K562 (cell line): ENCODE measurements around the gene MYBPHL. TPM values are rescaled to one million over a fixed set of nuclear protein-coding genes. Genes with fewer than 3 reads are reported as not detected.

Experiments used
- ELF2 ChIP-seq: fragments of 250-450 bp; sonication (Bioruptor Pico); IDR thresholded peaks from 2 replicates; pipeline ENCODE4 v1.5.0; 2021; ENCODE audit warnings: mild to moderate bottlenecking
- HNRNPLL ChIP-seq: fragments of 200-400 bp; formaldehyde crosslinking; IDR thresholded peaks from 2 replicates; pipeline ENCODE4 v1.6.1; 2017; ENCODE audit warnings: low read length, low read depth, mild to moderate bottlenecking; ENCODE audit not compliant: poor library complexity, severe bottlenecking
- MAFK ChIP-seq: IDR thresholded peaks from 2 replicates; pipeline ENCODE4 v1.6.1; 2011; ENCODE audit warnings: low read length, improper control_type of control experiment
- MTA2 ChIP-seq: fragments of 450-650 bp; IDR thresholded peaks from 2 replicates; pipeline ENCODE4 v1.6.1; 2016; ENCODE audit warnings: low read depth
- POU5F1 ChIP-seq: fragments of 150-350 bp; IDR thresholded peaks from 2 replicates; pipeline ENCODE4 v1.6.1; 2014; ENCODE audit warnings: borderline replicate concordance, low read length, low read depth, mild to moderate bottlenecking; ENCODE audit not compliant: partially characterized antibody
- RERE ChIP-seq: sonication (generic); formaldehyde crosslinking; IDR thresholded peaks from 2 replicates; pipeline ENCODE4 v1.8.0; 2023; ENCODE audit warnings: missing genetic modification reagents, mild to moderate bottlenecking, borderline replicate concordance
- SFPQ ChIP-seq: fragments of 200-400 bp; formaldehyde crosslinking; IDR thresholded peaks from 2 replicates; pipeline ENCODE4 v1.6.1; 2017; ENCODE audit warnings: mild to moderate bottlenecking, low read depth, low read length, moderate library complexity
- SOX6 ChIP-seq: fragments of 450-650 bp; IDR thresholded peaks from 2 replicates; pipeline ENCODE4 v1.6.1; 2014; ENCODE audit warnings: mild to moderate bottlenecking
- TSC22D4 ChIP-seq: fragments of 450-650 bp; IDR thresholded peaks from 2 replicates; pipeline ENCODE4 v1.6.1; 2016; ENCODE audit warnings: missing genetic modification characterization, missing biosample characterization, control low read depth
- XRCC5 ChIP-seq: fragments of 200-400 bp; formaldehyde crosslinking; IDR thresholded peaks from 2 replicates; pipeline ENCODE4 v1.6.1; 2017; ENCODE audit warnings: low read depth, mild to moderate bottlenecking, low read length
- YBX1 ChIP-seq: fragments of 450-650 bp; IDR thresholded peaks from 2 replicates; pipeline ENCODE4 v1.7.1; 2016; ENCODE audit warnings: mild to moderate bottlenecking
- ZKSCAN1 ChIP-seq: fragments of 150-350 bp; IDR thresholded peaks from 2 replicates; pipeline ENCODE4 v1.6.1; 2016; ENCODE audit warnings: low read depth, low read length
- ZNF398 ChIP-seq: fragments of 250-450 bp; sonication (Bioruptor Pico); IDR thresholded peaks from 2 replicates; pipeline ENCODE4 v1.8.0; 2021; ENCODE audit warnings: moderate library complexity, mild to moderate bottlenecking, inconsistent platforms
- ZNF431 ChIP-seq: sonication (generic); formaldehyde crosslinking; IDR thresholded peaks from 2 replicates; pipeline ENCODE4 v1.8.0; 2022; ENCODE audit warnings: mild to moderate bottlenecking, missing genetic modification reagents
- ZNF583 ChIP-seq: fragments of 250-450 bp; sonication (Bioruptor Pico); IDR thresholded peaks from 2 replicates; pipeline ENCODE4 v1.4.0; 2020
- polyA plus RNA-seq, 8 experiments: library from polyadenylated mRNA; depleted of rRNA in 4 of 8; stranded (reverse) in 5 of 8; unstranded in 3 of 8; fragments of >200 nt; fragmentation: Nextera tagmentation in 2 of 8; fragmentation: Illumina TruSeq in 1 of 8; extraction: Ambion mirVana in 2 of 8; extraction: Trizol in 1 of 8; gene quantifications; 2 replicates each; pipeline versions ENCODE4 v1.2.1 to v1.2.3, GENCODE V29; 2011 to 2014; ENCODE audit warnings: inconsistent platforms in 1 of 8, missing spikeins in 1 of 8
- total RNA-seq, 7 experiments: library from RNA; depleted of rRNA in 6 of 7; stranded (reverse); fragments of >200 nt in 6 of 7; fragmentation: Illumina TruSeq in 2 of 7; extraction: Trizol in 2 of 7; gene quantifications; 2 replicates each; pipeline versions ENCODE4 v1.2.1 to v1.2.3, GENCODE V29; 2011 to 2021; ENCODE audit warnings: low replicate concordance in 1 of 7

MYBPHL gene
- total and polyA plus RNA-seq, 9 of the 15 experiments (the other 6 are each of a cell fraction or from before 2014, with no cell fraction given): 0.20 to 1.9 (median 0.33) TPM

GRCh38 chr1:109307274-109308021 is 637 bp upstream of the MYBPHL start (continued):
- TF ChIP-seq RERE: no peak
- TF ChIP-seq YBX1: no peak
- no peak for TF ChIP-seq ELF2 (CRISPR knock-in tag)
- no peak for TF ChIP-seq POU5F1
- TF ChIP-seq TSC22D4 (tag): no peak
- TF ChIP-seq SOX6: peak; percentile 76
- TF ChIP-seq ZNF431 (CRISPR knock-in tag): peak; percentile 59; the same call in 1 of the 2 replicates
- no peak for TF ChIP-seq HNRNPLL
- peak; percentile 33; the same call in 1 of the 2 replicates for TF ChIP-seq MAFK
- no peak for TF ChIP-seq XRCC5
- no peak for TF ChIP-seq SFPQ
- TF ChIP-seq ZNF398 (CRISPR knock-in tag): no peak
- no peak; the same call in 1 of the 2 replicates for TF ChIP-seq ZKSCAN1
- peak; percentile 46; the same call in 1 of the 2 replicates for TF ChIP-seq MTA2
- 0 out of 2 replicates have a peak, but pooled peaks have one; percentile 9 for TF ChIP-seq ZNF583 (CRISPR knock-in tag)
